Measurements from ENCODE around the gene LRRC46. TPM values are rescaled to one million over a fixed set of nuclear protein-coding genes. Genes with fewer than 3 reads are reported as not detected.

Gene LRRC46
- total RNA-seq, 1 experiment from 2014 or later: 0.31 TPM

GRCh38 chr17:47844227-47844626, 12.8 kb downstream of the LRRC46 start:
- no peak overlapping the region for H3K4me3 Mint-ChIP-seq
- H3K4me1 Mint-ChIP-seq: peaks cover 34 to 53% of the 10 kb centered on the region in 2 experiments
- no peaks in the 10 kb centered on the region; a peak in 1 of 7 replicates for H3K36me3 Mint-ChIP-seq (ENCODE audit: insufficient read depth in 1 of 3, low read depth in 3 of 3)
- WGBS (ENCODE audit: extremely low coverage, insufficient read length, low lambda C conversion rate): no CpG with 5 or more reads among the region's 5 CpGs
- no peaks in the 10 kb centered on the region for H3K9me3 Mint-ChIP-seq
- Histone ChIP-seq H2BK20ac (ENCODE audit: low read depth, low read length, poor library complexity, severe bottlenecking) (no peak overlapping the region), H4K91ac (ENCODE audit: insufficient read length, low read depth, low read length) (no peak overlapping the region), H3K23ac (ENCODE audit: insufficient read length, low read depth, low read length) (no peak overlapping the region), H3K56ac (ENCODE audit: insufficient read length, low read depth, low read length) (no peak overlapping the region), H3K4me2 (ENCODE audit: insufficient read depth, insufficient read length, low read length) (no peak overlapping the region), H3K23me2 (ENCODE audit: insufficient read length, low read depth, low read length, poor library complexity, severe bottlenecking) (peaks cover 10% of the 10 kb centered on the region), H2AFZ (ENCODE audit: low read length) (no peak overlapping the region), H3K18ac (ENCODE audit: insufficient read length, low read depth, low read length) (no peak overlapping the region), H2BK12ac (ENCODE audit: insufficient read length, low read depth, low read length) (no peak overlapping the region), H2BK15ac (ENCODE audit: low read depth, low read length) (no peak overlapping the region), H2BK120ac (ENCODE audit: low read depth, low read length, poor library complexity, severe bottlenecking) (no peak overlapping the region), H3K27ac (ENCODE audit: insufficient read length, low read depth, low read length) (no peak overlapping the region), H3K9ac (ENCODE audit: extremely low read depth, insufficient read length, low read length) (no peak overlapping the region), H2BK5ac (ENCODE audit: insufficient read length, low read length) (no peak overlapping the region), H3K79me1 (ENCODE audit: insufficient read depth, low read depth, low read length, poor library complexity, severe bottlenecking) (no peaks in the 10 kb centered on the region), H3T11ph (ENCODE audit: low read length) (no peak overlapping the region), H3K27me3 (ENCODE audit: insufficient read depth, low read length) (peaks cover 30% of the 10 kb centered on the region), H3K4me1 (ENCODE audit: insufficient read depth, low read length) (no peaks in the 10 kb centered on the region; the same call in 1 of the 2 replicates), H4K8ac (replicated peaks; ENCODE audit: insufficient read length, low read depth, low read length) (no peak overlapping the region), H3K4ac (ENCODE audit: low read depth, low read length) (no peak overlapping the region), H2AK5ac (ENCODE audit: insufficient read length, low read length) (no peak overlapping the region), H3K9me3 (ENCODE audit: control insufficient read depth, low read depth, low read length) (no peaks in the 10 kb centered on the region), H4K20me1 (ENCODE audit: control insufficient read depth, insufficient read depth, insufficient read length) (no peaks in the 10 kb centered on the region), H3K14ac (ENCODE audit: insufficient read depth, low read length) (no peak overlapping the region), H3K79me2 (ENCODE audit: insufficient read depth, low read length) (no peaks in the 10 kb centered on the region; the same call in 1 of the 2 replicates), H4K5ac (ENCODE audit: insufficient read length, low read depth, low read length) (no peak overlapping the region)
- peaks cover 56% of the 10 kb centered on the region for H3K27me3 Mint-ChIP-seq (ENCODE audit: low read depth)
- TF ChIP-seq CTCF (conservative IDR thresholded peaks at IDR 0.05): no peak
- no peak for DNase-seq
- H3K27ac Mint-ChIP-seq: no peak overlapping the region; a peak in 1 of 7 replicates

Data from H9 (cell line).